ENCODE measurements around the gene DDX51.

The DDX51 gene

DNA sequence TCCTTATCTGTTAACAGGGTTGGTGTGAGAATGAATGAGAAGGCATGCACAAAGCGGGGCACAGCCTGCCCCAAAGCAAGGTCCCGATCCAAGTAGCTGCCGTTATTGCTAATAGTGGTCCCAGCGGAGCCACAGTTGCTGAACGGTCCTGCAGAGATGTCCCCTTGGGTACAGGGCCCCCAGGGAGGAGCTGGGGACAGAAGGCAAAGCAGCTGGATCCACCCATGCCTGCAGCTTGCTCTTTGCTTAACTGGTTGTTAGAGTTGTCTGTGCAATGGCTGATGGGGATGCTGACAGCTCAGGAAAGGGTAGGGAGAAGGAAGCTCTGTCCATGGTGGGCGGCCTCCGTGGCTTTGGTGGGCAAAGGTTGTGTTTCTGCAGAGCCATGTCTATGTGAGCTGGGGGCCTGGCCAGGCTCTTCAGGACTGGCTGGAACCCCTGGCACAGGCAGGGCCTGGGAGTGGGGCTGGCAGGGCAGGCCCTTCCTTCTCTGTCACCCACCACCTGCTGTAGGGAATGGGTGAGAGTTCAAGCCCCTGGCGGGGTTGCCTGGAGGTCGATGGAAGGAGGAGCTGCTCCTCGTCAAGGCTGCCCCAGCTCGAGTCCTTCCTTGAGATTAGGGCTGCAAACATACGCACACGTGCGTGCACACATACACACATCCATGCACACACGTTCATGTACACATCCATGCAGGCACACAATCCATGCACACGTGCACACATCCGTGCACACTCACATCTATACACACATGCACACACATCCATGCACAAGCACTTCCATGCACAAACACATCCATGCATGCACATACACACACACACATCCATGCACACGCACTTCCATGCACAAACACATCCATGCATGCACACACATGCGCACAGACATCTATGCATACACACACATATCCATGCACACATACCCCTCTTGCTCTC, 35.6 kb upstream of the DDX51 start:
- DNase-seq: no peak

DNA sequence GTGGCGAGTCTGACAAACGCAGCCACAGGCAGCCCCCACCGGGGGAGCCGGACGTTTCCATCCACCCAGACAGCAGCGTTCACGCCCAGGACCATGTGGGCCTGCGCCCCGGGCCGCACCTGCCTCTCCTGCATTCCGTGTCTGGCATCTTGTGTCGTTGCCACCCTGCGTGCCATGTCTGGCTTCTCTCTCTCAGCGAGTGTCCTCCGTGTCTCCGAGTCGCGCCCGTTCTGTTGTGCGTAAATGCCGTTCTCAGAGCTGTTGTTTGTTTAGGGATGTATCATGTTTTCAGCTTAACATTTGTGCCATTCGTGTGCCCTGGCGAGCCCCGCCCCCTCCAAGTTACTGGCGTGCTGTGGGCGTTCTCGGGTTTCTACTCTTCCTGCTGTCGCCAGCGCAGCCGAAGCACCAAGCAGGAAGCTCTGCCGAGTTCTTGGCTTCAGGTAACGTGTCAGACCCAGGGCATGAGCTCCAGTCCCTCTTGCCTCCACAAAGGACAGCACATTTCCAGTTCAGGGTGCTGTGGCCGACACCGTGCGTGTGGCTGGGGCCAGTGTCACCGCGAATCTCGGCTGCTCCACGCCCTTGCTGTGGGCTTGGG, 34.8 kb upstream of the DDX51 start:
- peak; percentile 44 to 78 for DNase-seq

DNA sequence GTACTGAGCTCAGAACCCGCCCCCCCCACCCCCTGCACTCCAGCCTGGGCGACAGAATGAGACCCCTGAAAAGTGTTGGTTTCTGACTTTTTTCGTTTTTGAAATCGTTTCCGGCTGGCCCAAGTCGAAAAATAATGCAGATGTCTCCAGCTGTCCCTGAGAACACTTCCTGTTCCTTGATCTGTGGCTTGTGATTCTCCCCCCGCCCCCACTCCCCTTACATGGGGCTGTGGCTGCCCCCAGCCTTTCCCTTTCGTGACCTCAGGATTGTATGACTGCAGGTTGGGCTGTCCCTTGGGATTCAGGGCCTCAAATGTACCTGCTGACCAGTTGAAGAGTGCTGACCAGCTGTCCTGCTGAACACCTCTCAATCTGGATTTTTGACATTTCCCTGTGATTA, 34.2 kb upstream of the DDX51 start:
- no peak for DNase-seq

DNA sequence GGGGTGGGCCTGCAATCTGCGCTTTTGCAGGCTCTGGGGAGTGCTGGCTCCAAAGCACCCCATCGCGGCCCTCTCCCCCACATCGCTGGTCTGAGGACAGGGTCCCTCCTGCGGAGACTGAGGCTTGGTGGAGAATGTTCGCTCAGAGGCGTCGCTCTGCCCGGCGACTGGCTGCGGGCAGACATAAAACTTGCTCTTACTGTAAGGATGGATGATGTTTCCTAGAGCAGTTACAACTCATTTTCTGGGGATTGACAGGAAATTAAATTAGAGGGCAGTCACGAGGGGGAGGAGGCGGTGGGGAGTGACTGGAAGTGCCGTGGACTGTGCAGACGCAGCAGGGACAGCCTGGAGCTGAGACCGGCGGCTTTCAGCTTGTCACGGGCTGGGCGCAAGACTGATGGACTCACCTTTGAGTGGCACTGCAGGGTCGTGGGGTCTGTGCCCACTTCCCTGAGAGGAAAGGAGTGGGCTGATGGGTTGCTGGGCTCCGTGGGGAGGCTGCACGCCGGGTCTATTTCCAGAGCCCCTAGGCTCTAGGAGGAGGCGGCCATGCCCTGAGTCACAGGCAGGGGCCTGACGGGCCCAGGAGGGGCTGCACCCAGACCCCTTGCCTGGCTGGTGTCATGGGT, 32.9 kb upstream of the DDX51 start:
- no peak for DNase-seq

DNA sequence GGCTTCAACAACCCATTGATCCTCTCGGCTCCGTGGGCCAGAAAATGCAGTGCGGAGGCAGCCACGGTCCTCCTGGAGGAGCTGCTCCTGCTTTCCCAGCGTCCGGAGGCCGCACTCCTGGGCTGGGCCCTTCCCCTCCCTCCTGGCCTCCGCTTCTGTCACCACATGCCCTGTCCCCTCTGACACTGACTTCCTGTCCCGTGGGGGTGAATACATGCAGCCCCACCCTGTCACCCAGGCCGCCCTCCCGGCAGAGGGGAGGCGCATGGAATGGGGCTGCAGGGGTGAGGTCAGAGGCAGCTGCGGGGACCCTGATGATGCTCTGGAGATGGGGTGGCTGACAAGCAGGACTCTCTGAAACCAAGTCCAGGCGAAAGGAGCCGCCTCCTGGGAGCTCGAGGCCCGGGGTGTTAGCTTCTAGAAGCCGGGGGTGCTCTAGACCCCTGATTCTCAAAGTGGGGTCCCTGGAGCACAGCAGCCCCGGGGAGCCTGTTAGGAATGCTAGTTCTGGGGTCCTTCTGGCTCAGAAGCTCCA, 32.3 kb upstream of the DDX51 start:
- DNase-seq: peak in 1 of 2 experiments; percentile 27

DNA sequence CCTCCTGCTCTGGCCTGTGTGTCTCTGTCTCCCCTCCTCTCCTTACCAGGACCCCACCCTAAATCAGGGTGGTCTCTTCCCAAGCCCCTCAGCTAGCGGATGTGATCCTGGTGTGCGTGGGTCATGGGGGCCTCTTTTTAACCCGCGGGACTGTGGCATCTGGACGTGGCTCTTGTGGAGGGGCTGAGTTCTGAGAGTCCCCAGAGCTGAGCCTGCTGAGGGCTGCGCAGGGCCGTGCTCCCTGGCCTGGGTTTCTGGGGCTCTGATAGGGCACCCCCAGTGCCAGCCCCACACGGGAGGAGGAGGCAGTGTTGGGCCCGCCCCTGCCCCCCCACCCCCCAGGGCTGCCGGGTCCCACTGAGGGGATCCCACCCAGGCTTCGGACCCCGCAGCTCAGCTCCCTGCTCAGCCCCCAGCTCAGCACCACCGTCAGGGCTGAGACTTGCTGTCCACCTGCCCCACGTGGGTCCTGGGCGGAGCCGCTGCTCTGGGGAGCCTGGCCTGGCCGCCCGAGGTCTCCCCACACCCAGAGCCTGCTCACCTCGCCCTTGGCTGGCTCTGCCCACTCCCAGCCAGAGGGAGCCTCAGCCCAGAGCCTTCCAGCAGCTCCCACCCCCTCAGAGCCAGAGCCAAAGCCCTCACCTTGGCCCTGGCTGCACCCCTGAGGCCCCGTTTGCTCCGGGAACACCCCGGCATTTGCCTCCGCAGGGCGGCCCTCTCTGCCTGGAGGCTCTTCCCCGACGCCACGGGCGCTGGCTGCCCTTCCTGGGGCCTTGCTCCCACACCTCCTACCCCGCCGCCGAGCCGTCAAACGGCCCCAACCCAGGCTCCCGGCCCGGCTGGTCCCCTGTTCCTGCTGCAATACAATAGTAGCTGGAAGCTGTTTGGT, 31.6 kb upstream of the DDX51 start:
- DNase-seq: no peak

DNA sequence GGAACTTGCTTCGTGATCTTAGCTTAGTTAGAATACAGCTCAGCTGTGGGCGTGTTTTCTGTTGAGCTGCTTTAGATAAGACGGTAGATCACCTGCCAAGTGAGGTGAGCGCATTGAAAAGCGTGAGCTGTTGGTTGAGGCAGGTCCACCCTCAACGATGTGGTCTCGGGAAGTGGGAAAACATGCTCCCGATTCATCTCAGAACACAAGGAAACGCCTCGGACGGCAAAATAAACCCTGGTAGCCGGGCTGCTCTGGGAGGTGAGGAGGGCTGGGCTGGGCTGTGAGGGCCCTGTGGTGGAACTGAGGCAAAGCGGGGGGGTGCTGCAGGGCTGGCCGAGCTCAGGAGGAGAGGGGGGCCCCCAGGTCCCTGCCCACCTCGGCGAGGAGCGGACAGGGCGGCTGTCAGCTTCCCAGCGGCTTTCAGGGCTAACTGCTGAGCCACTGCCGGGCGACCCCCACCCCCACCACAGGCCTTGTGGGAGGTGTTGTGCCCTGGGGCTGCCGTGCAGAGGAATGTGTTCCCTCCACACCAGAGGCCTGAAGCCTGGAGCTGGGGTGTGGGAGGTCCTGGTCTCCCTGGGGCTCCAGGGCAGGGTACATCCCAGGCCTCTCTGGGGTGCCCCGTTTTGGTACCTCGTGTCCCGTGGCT, 30.8 kb upstream of the DDX51 start:
- DNase-seq: no peak

DNA sequence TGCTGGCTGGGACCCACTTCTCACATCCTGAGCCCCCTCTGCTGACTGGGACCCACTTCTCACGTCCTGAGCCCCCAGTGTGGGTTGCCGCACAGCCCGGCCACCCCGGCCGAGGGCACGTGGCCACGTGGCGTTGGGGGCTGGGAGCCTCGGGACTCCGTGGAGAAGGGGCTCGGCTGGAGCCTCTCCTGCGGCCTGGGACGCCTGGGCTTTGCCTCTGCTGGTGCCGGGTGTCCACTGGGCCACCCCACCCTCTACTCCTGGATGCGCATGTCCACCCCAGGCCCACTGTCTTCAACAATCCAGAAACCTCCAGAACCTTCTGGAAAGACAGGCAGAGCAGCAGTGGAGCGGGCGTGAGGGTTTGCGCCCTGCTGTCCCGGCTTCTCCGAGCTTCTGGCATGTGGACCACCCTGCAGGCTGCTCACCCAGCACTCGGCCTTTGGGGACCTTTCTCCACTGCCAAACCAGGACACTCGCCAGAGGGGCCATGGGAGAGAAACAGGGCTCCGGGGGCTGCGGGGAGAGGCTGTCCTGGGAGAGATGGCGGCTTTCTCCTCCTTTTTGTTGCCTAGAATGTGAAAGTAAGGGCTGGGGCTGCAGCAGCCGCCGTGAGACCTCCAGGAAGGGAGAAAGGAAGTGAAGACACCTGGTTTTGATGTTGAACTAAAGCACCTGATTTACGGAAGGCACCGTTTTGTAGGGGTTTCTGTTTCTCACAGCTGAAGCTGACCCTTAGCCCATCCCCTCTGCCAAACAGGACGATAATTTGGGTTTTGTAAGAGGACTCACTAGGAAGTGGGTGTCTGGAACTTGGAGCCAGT, 30.1 kb upstream of the DDX51 start:
- no peak for DNase-seq

DNA sequence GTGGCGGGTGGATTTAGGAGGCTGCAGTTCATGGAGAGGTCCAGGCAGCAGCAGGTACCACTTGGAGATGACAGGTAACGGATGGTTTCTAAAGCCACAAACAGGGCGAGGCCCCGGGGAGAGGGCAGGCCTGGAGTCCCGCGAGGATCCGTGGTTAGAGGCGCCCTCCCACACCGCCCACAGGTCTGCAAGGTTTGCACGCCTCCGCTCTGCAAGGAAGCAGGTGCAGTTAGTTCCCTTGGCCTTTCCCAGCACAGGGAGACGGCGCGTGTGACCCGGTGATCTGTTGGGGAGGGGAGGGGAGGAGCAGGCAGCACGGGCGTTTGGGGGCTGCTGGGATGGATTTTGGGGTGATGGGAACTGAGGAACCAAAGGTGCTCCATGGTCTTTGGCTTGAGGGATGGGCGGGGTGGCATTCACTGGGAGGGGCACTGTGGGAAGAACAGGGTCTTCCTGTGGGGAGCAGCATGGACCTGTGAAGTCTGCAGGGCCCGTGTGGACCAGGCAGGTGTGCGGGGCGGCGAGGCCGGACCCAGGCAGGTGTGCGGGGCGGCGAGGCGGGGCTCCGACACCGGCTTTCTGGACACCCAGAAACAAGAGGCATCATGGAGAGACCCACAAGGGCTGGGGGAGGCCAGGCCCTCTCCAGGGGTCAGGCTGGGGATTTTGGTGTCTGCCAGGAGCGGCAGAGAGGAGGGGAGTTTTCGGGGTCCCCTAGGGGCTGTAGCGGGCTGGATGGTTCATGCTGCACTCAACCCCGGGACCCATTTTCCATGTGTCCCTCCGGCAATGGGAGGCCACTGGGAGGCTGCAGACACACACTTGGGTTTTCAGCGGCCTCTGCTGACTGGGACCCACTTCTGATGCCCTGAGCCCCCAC, 29.3 kb upstream of the DDX51 start:
- peak in 1 of 2 experiments; percentile 41 for DNase-seq

DNA sequence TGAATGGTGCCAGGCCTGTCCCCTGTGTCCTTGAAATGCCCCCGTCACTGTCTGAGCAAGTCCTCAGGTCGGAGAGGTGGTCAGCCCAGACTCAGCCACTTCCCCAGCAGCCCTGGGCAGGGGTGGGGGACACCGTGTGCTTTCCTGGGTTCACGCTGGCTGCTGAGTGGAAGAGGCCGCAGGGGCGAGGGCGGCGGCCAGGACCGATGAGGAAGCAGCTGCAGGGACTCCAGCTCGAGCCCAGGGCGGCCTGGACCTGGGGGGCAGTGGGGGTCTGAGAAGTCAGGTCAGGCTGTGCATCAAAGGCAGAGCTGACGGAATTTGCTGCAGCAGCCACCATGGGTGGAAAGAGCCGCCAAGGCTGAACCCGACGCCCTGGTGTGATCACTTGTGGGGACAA, 28.5 kb upstream of the DDX51 start:
- no peak for DNase-seq

DNA sequence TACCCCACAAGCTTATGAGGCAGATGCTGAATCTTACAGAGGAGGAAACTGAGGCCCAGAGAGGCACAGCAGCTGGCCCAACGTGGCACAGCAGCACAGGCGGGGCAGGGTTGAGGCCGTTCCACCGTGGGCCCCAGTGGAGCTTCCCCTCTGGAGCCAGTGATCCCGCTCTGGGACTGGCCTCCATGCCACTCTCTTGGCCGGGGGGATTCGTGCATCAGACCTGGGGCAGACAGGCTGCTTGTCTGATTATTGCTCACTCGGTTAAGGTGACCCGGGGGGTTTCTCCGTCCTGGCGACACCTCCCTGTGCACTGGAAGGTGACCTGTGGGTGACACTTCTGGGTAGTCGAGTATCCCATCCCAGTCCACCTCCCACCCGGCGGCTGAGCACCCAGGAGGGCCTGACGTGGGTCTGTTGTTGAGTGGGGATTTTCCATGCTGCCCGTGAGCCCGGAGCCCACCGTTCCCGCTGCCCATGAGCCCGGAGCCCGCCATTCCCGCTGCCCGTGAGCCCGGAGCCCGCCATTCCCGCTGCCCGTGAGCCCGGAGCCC, 27.9 kb upstream of the DDX51 start:
- no peak for DNase-seq

DNA sequence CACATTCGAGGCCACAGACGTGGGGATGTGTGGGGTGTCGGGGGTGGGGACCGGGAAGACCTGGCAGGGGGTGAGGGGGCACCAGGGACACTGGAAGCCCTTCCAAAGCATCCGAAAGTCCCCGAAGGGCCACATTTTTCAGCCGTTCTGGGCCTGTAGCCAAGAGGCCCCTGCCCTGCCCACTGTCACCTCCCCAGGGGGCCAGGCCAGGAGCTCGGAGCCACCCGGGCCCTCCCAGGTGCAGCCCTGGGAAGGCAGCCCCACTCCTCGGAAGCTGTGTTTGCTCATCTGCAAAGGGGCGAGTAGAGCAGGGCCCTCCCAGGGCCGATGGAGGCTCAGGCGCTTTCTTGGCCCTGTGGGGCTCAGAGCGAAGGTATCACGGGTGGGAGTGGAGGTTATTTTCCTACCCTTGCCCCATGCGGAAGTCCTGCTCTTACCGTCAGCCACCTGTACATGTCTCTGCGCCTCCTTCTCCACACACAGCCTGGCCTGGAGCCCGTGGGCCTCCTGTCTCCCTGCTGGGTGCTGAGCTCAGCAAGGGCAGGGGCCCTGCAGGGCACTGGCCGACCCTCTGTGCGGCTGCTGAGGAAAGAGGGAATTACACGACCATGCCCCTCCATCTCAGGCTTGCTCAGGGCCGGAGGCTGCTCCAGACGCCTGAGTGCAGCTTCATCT, 27.3 kb upstream of the DDX51 start:
- no peak for DNase-seq

DNA sequence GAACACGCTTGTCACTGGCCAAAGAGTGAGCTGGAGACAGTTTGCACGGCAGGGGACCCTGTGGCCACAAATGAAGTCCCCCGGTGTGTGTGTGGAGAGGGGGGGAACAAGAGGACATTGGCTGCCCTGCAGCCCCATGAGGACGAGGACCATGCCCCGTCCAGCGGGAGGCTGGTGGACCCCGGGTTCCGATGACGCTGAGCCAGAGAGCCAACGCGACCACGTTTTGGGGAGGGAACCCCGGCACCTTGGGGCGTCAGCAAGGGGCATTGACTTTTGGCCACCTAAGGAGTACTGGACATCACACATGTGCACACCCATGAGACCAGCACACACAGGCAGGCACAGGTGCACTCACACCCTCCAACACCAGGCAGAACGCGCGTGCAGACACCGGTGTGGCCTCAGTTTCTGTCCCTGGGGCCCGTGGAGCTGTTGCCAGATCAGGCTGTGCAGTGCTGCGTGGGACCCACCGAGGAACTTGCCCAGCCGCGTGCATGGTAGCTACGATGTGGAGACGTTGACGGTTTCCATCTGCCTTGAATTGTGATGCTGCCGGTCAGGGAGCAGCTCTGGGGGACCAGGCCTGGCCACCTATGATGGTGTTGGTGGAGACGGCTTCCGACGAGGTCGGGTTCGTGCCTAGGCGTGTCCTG, 26.6 kb upstream of the DDX51 start:
- DNase-seq: no peak

DNA sequence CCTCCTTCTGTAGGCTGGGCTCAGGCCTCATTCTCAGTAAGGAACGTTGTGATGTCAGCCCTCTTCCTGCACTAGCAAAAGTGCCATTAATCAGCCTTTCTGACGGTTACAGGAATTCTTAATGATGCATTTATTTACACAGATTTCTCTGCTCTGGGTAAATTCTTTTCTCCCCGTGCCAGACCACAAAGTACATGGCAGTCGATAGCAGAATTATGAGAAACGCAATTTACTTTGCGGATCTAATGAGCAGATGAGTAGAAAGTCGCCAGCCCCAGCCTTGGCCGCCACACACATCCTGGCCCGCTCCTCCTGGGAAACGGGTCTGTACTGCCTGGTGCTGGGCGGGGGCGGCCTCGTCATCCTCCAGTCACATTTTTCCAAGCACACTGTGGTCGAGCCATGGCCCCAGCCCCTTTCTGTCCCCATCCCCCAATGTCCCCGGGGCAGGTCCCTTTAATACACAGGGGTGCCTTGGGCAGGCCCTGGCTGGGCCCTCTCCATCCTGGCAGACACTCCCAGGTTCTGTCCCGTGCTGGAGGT, 26.0 kb upstream of the DDX51 start:
- no peak for DNase-seq

DNA sequence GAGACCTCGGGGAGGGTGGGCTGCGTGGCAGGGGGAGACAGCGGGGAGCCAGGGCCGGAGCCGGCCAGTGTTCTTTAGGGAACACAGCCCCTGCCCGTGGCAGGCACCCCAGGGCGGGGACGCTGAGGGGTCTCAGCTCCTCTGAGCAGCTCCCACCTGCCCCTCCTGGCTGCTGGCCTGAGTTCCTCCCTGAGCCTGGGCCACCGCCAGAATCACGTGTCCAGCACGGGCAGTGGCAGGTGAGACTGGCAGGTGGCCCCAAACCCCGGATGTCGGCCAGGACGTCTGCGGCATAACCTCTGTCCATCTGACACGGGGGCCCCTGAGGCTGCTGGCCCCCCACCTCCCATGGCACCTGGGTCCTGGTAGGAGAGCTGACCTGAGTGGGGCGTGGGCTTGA, 25.3 kb upstream of the DDX51 start:
- no peak for DNase-seq

DNA sequence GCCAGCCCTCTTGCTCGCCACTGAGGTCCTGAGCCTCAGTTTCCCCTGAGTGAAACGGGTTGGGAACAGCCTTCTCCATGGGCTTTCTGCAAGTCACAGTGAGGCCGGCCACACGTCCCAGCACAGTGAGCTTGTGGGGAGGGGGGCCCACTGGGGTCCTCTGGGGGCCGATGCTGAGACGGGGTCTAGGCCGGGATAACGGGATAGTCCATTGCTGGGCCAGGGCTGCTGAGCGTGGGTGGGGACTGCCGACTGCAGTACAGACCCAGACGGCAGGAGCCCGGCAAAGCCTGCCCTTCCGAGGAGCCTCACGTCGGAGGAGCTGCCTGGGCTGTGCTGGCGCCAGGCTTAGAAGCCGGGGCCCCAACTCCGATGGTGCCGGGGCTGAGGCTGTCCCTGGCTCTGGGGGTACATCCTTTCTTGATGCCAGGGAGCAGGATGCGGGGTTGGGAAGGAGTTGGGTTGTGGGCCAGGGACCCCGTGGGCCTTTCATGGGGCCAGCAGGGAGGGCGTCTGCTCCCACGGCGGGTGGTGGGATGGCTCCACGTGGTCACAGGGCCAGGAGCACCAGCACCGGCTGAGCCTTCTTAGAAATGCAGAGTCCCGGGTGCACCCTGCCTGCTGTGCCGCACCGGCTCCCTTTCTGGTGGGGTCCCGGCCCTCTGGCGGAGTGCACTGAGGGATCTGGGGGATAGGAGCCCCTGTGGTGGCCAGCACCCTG, 24.4 kb upstream of the DDX51 start:
- no peak for DNase-seq

DNA sequence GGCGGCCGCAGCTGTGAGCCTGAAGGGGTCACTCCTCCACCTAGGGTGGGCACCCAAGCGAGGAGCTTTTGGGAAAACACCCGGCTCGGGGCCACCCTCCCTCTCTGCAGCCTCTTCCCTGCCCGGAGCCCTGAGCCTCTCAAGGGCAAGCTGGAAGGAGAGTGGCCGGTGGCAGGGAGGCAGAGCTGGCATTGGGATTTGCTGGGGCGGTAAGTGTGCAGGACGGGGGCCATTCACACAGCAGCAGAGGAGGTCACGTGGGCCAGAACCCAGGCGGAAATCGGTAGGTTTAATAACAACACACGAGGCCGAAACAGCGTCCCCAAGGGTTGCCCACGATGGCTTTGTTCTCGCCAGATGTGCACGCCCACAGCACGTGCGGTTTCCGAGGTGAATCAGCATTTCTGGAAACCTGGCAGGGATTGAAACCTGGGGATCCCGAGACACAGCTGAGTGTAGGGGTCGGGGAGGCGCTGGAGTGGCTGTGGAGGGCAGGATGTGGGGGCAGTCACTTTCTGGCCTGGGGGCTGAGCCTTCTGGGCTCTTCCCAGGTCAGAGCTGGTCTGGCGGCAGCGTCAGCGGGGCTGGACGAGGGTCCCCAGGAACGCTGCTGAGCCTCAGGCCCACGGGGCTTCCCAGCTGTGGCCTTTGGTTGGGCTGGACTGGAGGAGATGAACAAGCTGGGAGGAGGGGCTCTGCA, 23.6 kb upstream of the DDX51 start:
- no peak for DNase-seq

All from NCI-H526 (cell line).